ENCODE measurements around the gene ZBTB46.

DNA sequence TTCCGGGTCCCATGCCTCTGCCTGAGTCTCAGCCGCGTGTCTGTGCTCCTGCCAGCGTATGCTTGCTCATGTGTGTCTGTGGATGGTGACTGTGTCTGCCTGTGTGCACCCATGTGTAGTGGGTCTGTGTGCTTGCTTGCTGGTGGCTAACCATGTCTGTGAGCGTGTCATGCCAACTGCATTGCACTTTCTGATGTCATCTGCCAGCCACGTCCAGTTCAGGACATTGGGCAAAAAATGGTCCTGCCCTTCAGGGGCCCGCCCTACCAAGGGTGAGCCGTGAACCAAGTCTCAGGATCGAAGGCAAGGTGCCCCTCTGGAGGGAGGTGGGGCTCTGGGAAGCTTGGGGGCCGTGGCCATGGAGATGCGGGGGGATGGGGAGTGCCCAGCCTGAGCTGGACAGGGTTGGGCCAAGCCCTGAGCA, 9.4 kb upstream of the ZBTB46 start:
- TF ChIP-seq, protein P1, sequence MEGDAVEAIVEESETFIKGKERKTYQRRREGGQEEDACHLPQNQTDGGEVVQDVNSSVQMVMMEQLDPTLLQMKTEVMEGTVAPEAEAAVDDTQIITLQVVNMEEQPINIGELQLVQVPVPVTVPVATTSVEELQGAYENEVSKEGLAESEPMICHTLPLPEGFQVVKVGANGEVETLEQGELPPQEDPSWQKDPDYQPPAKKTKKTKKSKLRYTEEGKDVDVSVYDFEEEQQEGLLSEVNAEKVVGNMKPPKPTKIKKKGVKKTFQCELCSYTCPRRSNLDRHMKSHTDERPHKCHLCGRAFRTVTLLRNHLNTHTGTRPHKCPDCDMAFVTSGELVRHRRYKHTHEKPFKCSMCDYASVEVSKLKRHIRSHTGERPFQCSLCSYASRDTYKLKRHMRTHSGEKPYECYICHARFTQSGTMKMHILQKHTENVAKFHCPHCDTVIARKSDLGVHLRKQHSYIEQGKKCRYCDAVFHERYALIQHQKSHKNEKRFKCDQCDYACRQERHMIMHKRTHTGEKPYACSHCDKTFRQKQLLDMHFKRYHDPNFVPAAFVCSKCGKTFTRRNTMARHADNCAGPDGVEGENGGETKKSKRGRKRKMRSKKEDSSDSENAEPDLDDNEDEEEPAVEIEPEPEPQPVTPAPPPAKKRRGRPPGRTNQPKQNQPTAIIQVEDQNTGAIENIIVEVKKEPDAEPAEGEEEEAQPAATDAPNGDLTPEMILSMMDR (IDR thresholded peaks at IDR 0.05), result no peak
- no peak for TF ChIP-seq POLR2A (IDR thresholded peaks at IDR 0.05)
